A549 (cell line): ENCODE results near the gene NANOGP8.

Source experiments
- ESRRA ChIP-seq: fragments of 150-350 bp; IDR thresholded peaks from 2 replicates; pipeline ENCODE4 v1.6.1; 2014; ENCODE audit warnings: mild to moderate bottlenecking, low read length, borderline replicate concordance
- KDM1A ChIP-seq: fragments of 200-600 bp; sonication (generic); IDR thresholded peaks from 2 replicates; pipeline ENCODE4 v1.6.1; 2016; ENCODE audit warnings: low read depth, mild to moderate bottlenecking
- POLR2AphosphoS2 ChIP-seq: conservative IDR thresholded peaks from 2 replicates; pipeline ENCODE4 v1.6.1; 2012; ENCODE audit warnings: low read length, improper control_type of control experiment, inconsistent platforms
- TF ChIP-seq, protein P1 (sequence below): fragments of >200 bp; sonication (Bioruptor Twin); formaldehyde crosslinking; IDR thresholded peaks from 3 replicates; pipeline ENCODE4 v1.5.1; 2016
- TF ChIP-seq, protein P2 (sequence below): fragments of 150-350 bp; IDR thresholded peaks from 2 replicates; pipeline ENCODE4 v1.6.1; 2014; ENCODE audit warnings: low read depth, mild to moderate bottlenecking, low read length

DNA sequence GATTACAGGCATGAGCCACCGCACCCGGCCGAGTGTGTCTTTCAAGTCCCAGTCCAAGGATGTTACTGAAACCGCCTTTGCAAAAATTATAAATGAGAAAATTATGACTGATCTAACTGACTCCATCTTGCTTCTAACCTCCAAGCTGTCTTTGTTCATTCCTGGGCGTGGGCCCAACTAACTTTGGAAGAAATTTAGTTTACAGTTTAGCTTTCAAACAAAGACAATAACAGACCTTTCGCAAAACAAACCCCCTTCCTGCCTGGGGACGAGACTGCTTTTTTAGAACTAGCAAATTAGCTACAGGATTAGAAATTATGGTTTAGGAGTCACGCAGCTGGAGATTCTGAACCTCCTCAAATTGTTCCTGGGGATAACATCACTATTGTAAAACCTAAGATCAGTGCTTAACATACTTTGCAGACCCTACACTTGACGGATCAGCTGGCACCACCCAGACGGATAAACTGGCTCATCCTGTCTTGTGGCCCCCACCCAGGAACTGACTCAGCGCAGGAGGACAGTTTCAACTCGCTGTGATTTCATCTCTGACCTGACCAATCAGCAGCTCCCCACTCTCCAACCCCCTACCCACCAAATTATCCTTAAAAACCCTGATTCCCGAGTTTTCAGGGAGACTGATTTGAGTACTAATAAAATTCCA lies 23.8 kb downstream of the NANOGP8 start:
- TF ChIP-seq, protein P1, sequence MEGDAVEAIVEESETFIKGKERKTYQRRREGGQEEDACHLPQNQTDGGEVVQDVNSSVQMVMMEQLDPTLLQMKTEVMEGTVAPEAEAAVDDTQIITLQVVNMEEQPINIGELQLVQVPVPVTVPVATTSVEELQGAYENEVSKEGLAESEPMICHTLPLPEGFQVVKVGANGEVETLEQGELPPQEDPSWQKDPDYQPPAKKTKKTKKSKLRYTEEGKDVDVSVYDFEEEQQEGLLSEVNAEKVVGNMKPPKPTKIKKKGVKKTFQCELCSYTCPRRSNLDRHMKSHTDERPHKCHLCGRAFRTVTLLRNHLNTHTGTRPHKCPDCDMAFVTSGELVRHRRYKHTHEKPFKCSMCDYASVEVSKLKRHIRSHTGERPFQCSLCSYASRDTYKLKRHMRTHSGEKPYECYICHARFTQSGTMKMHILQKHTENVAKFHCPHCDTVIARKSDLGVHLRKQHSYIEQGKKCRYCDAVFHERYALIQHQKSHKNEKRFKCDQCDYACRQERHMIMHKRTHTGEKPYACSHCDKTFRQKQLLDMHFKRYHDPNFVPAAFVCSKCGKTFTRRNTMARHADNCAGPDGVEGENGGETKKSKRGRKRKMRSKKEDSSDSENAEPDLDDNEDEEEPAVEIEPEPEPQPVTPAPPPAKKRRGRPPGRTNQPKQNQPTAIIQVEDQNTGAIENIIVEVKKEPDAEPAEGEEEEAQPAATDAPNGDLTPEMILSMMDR: no peak
- no peak for TF ChIP-seq KDM1A
- TF ChIP-seq ESRRA: no peak
- TF ChIP-seq, protein P2, sequence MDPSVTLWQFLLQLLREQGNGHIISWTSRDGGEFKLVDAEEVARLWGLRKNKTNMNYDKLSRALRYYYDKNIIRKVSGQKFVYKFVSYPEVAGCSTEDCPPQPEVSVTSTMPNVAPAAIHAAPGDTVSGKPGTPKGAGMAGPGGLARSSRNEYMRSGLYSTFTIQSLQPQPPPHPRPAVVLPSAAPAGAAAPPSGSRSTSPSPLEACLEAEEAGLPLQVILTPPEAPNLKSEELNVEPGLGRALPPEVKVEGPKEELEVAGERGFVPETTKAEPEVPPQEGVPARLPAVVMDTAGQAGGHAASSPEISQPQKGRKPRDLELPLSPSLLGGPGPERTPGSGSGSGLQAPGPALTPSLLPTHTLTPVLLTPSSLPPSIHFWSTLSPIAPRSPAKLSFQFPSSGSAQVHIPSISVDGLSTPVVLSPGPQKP: no peak
- no peak for TF ChIP-seq POLR2AphosphoS2
